Measurements from ENCODE around the gene CFAP210. TPM values are rescaled to one million over a fixed set of nuclear protein-coding genes. Genes with fewer than 3 reads are reported as not detected.

CFAP210 gene
- total RNA-seq, 1 experiment from 2014 or later: 0.94 TPM

- H2BK20ac ChIP-seq (ENCODE audit: low read depth, low read length, poor library complexity, severe bottlenecking): no peak overlapping the region
- no peaks in the 10 kb centered on the region for H3K4me1 Mint-ChIP-seq
- no peak overlapping the region for H3K27ac Mint-ChIP-seq
- no peak overlapping the region for H3K4ac ChIP-seq (ENCODE audit: low read depth, low read length)
- no peak overlapping the region for H2AFZ ChIP-seq (ENCODE audit: low read length)
- no peaks in the 10 kb centered on the region for H3K36me3 Mint-ChIP-seq (ENCODE audit: insufficient read depth in 1 of 3, low read depth in 3 of 3)
- H3K9ac ChIP-seq (ENCODE audit: extremely low read depth, insufficient read length, low read length): no peak overlapping the region
- H3K4me2 ChIP-seq (ENCODE audit: insufficient read depth, insufficient read length, low read length): no peak overlapping the region
- WGBS (ENCODE audit: extremely low coverage, insufficient read length, low lambda C conversion rate): no CpG with 5 or more reads among the region's 1 CpG
- H3K79me1 ChIP-seq (ENCODE audit: insufficient read depth, low read depth, low read length, poor library complexity, severe bottlenecking): no peaks in the 10 kb centered on the region
- TF ChIP-seq CTCF (conservative IDR thresholded peaks at IDR 0.05): no peak
- H3K27ac ChIP-seq (ENCODE audit: insufficient read length, low read depth, low read length): no peak overlapping the region
- H3K18ac ChIP-seq (ENCODE audit: insufficient read length, low read depth, low read length): no peak overlapping the region
- H2BK120ac ChIP-seq (ENCODE audit: low read depth, low read length, poor library complexity, severe bottlenecking): no peak overlapping the region
- no peak overlapping the region for H3K56ac ChIP-seq (ENCODE audit: insufficient read length, low read depth, low read length)
- no peak overlapping the region for H2BK15ac ChIP-seq (ENCODE audit: low read depth, low read length)
- H4K5ac ChIP-seq (ENCODE audit: insufficient read length, low read depth, low read length): no peak overlapping the region
- no peak overlapping the region for H4K91ac ChIP-seq (ENCODE audit: insufficient read length, low read depth, low read length)
- H3K4me3 Mint-ChIP-seq: no peak overlapping the region
- H4K8ac ChIP-seq (replicated peaks; ENCODE audit: insufficient read length, low read depth, low read length): no peak overlapping the region
- H3K27me3 ChIP-seq (ENCODE audit: insufficient read depth, low read length): no peaks in the 10 kb centered on the region
- DNase-seq: no peak
- no peaks in the 10 kb centered on the region for H3K9me3 ChIP-seq (ENCODE audit: control insufficient read depth, low read depth, low read length)
- peaks cover 2% of the 10 kb centered on the region for H3K27me3 Mint-ChIP-seq (ENCODE audit: low read depth)
- H3K9me3 Mint-ChIP-seq: no peaks in the 10 kb centered on the region
- no peak overlapping the region for H3K14ac ChIP-seq (ENCODE audit: insufficient read depth, low read length)
- no peak overlapping the region for H2BK12ac ChIP-seq (ENCODE audit: insufficient read length, low read depth, low read length)
- no peaks in the 10 kb centered on the region for H3K4me1 ChIP-seq (ENCODE audit: insufficient read depth, low read length)
- no peak overlapping the region for H2AK5ac ChIP-seq (ENCODE audit: insufficient read length, low read length)
- H4K20me1 ChIP-seq (ENCODE audit: control insufficient read depth, insufficient read depth, insufficient read length): no peaks in the 10 kb centered on the region
- H3T11ph ChIP-seq (ENCODE audit: low read length): no peak overlapping the region
- no peaks in the 10 kb centered on the region for H3K23me2 ChIP-seq (ENCODE audit: insufficient read length, low read depth, low read length, poor library complexity, severe bottlenecking)
- no peak overlapping the region for H3K23ac ChIP-seq (ENCODE audit: insufficient read length, low read depth, low read length)
- H2BK5ac ChIP-seq (ENCODE audit: insufficient read length, low read length): no peak overlapping the region
- no peaks in the 10 kb centered on the region for H3K79me2 ChIP-seq (ENCODE audit: insufficient read depth, low read length)
Measured at GRCh38 chr2:169659320-169659719, 34.9 kb downstream of the CFAP210 start.

All from H9 (cell line).